Ectodermal cell (in vitro differentiated cells): ENCODE measurements around the gene RGL3.

Source experiments
- H3K27ac ChIP-seq: 2 replicates; pipeline ENCODE4 v1.7.0; 2013; ENCODE audit warnings: mild to moderate bottlenecking, low read depth, low read length; ENCODE audit not compliant: insufficient read depth, poor library complexity, severe bottlenecking
- H3K27me3 ChIP-seq: 2 replicates; pipeline ENCODE4 v1.7.0; 2013; ENCODE audit warnings: mild to moderate bottlenecking, low read length; ENCODE audit not compliant: insufficient read depth, control insufficient read depth, poor library complexity, severe bottlenecking
- H3K36me3 ChIP-seq: one replicate; pipeline ENCODE4 v1.7.0; 2013; ENCODE audit warnings: low read length; ENCODE audit not compliant: control insufficient read depth, insufficient read depth
- H3K4me1 ChIP-seq: one replicate; pipeline ENCODE4 v1.7.0; 2013; ENCODE audit warnings: low read length; ENCODE audit not compliant: control insufficient read depth, insufficient read depth
- H3K4me3 ChIP-seq: 2 replicates; pipeline ENCODE4 v1.7.0; 2013; ENCODE audit warnings: low read depth, low read length, control low read depth; ENCODE audit not compliant: insufficient read depth
- H3K9me3 ChIP-seq: 2 replicates; pipeline ENCODE4 v1.7.0; 2013; ENCODE audit warnings: mild to moderate bottlenecking, low read length, moderate library complexity; ENCODE audit not compliant: control insufficient read depth
- WGBS, 2 experiments: methylation state at CpG; one replicate each; pipeline ENCODE4 v1.1.7; 2013; ENCODE audit warnings: missing lambda C conversion rate in 2 of 2; 5-methylcytosine and 5-hydroxymethylcytosine counted together

Gene RGL3

DNA sequence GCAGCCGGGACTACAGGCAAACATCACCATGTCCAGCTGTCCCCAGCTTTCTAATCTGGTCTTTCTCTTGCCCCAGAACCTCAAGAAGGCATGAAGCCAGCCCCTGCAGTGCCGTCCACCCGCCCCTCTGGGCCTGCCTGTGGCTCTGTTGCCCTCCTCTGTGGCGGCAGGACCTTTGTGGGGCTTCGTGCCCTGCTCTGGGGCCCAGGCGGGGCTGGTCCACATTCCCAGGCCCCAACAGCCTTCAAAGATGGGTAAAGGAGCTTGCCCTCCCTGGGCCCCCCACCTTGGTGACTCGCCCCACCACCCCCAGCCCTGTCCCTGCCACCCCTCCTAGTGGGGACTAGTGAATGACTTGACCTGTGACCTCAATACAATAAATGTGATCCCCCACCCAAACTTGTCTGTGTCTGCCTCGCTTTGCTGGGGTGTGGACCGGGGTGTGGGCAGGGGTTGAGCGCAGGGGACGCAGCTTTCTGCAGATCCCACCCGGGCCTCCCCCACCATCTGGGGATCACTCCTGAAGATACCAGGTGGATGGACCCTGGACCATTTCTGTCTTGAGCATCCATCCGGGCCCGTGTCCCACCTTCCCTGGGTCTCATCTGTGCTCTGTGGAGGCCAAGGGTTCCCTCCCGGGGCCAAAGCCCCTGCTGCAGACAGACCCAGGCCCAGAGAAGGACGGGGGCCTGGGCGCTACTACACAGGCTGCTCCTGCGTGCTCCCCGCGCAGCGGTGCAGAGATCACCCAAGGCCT is 31.6 kb upstream of the RGL3 start:
- no peaks in the 10 kb centered on the region for H3K9me3 ChIP-seq
- peaks cover 26% of the 10 kb centered on the region for H3K36me3 ChIP-seq
- WGBS, 2 experiments: 88 to 91% methylated on average over 21 of the region's 21 CpGs
- H3K4me3 ChIP-seq: no peak overlapping the region
- H3K4me1 ChIP-seq: peaks cover 22% of the 10 kb centered on the region
- H3K27ac ChIP-seq: peak overlapping the region; percentile 16
- no peaks in the 10 kb centered on the region for H3K27me3 ChIP-seq

DNA sequence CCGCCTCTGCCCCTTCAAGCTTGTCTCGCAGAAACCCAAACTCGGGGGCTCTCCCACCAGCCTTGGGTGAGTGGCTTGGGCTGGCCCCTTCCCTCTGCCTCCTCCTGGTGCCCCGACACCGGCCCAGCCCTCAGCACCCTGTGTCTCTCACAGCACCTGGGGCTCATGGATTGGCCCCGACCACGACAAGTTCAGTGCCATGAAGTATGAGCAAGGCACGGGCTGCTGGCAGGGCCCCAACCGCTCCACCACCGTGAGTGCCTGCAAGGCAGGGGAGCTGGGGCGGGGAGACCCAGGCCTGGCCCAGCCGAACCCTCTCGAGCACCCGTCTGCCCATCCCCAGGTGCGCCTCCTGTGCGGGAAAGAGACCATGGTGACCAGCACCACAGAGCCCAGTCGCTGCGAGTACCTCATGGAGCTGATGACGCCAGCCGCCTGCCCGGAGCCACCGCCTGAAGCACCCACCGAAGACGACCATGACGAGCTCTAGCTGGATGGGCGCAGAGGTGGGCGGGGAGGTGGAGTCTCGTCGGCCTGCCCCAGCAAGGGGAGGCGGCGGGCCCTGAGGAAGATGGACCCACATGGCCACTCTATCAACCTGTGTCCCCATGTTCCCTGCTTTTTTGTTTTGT is 29.9 kb upstream of the RGL3 start:
- H3K36me3 ChIP-seq: peaks cover 26% of the 10 kb centered on the region
- no peaks in the 10 kb centered on the region for H3K27me3 ChIP-seq
- H3K9me3 ChIP-seq: no peaks in the 10 kb centered on the region
- H3K4me3 ChIP-seq: no peak overlapping the region
- 95 to 96% methylated on average over 31 of the region's 31 CpGs for WGBS, 2 experiments
- peaks cover 22% of the 10 kb centered on the region for H3K4me1 ChIP-seq
- no peak overlapping the region for H3K27ac ChIP-seq

DNA sequence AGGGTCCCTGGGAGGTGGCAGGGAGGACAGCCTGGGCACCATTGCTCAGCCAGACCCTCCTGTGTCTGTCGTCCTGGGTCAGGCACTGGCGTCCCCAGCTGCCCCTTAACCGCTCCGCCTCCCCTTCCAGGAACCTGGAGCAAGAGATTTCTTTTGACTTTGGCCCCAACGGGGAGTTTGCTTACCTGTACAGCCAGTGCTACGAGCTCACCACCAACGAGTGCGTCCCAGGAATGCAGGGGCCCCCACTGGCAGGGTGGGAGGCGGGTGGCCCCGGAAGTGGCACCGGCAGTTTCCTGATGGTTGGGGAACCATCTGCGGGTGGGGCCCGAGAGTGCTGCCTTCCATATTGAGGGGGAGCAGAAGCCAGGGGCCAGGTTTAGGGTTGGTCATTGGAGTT is 29.3 kb upstream of the RGL3 start:
- H3K27me3 ChIP-seq: no peaks in the 10 kb centered on the region
- no peaks in the 10 kb centered on the region for H3K9me3 ChIP-seq
- peaks cover 22% of the 10 kb centered on the region for H3K4me1 ChIP-seq
- H3K4me3 ChIP-seq: no peak overlapping the region
- H3K27ac ChIP-seq: no peak overlapping the region
- WGBS, 2 experiments: 95% methylated on average over 13 of the region's 13 CpGs
- peaks cover 26% of the 10 kb centered on the region for H3K36me3 ChIP-seq

DNA sequence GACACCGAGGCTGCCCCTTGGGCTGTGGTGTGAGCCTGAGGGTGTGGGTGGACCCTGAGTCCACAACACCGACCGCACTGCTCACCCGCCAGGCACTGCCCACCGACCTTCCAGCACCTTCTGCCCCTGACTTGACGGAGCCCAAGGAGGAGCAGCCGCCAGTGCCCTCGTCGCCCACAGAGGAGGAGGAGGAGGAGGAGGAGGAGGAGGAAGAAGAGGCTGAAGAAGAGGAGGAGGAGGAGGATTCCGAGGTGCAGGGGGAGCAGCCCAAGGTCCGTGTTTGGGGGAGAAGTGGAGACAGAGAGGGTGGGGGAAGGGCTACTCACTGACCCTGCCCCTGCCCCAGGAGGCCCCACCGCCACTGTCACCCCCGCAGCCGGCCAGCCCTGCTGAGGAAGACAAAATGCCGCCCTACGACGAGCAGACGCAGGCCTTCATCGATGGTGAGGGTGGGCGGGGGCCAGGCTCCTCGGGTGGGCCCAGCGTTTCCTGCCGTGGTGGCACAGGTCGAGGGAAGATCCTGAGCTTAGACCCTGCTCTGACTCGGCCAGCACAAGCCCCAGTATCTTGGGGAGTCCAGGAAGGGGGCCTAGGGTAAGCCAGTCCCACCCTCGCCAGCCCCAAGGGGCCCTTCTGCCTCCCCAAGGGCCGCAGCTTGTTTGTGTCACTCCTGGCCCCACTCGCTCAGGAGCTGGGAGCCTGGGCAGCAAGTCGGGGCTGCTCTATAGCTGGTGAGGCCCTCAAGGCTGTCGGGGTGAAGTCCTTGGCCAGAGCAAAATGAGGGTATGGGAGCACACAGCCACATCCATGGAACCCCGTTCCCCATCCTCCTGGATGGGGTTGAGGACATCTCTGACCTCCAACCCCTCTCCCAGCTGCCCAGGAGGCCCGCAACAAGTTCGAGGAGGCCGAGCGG is 28.5 kb upstream of the RGL3 start:
- Histone ChIP-seq H3K27me3 (no peaks in the 10 kb centered on the region), H3K27ac (no peak overlapping the region), H3K4me3 (no peak overlapping the region), H3K36me3 (peaks cover 26% of the 10 kb centered on the region), H3K9me3 (no peaks in the 10 kb centered on the region), H3K4me1 (peaks cover 21% of the 10 kb centered on the region)
- whole genome bisulfite sequencing, 2 experiments: 95 to 96% methylated on average over 35 of the region's 35 CpGs

DNA sequence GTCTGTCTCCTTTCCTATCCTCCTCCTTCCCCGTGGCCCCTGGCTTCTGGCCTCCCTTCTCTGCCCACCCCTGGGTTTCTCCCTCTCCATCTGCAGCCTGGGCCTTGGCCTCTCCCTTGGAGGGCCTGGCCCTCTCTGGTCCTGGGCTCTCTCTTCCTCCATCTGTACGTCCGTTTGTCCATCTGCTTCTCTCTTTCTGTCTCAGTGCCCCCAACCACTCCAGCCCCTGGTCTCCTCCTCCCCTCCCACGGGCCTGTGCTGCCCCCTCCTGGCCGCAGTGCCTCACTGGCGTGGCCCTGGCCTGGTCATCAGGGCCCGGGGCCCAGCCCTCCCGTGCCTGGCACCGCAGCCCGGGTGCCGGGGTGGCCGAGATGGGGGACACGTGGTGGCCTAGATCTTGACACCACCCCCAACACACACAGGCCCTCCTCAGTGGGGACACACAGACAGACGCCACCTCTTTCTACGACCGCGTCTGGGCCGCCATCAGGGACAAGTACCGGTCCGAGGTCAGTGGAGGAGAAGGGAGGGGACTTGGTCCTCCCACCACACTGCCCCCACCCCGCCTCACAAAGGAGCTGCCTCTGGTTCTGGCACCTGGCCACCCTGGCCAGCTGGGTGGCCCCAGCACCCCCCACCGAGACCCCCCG is 27.7 kb upstream of the RGL3 start:
- no peak overlapping the region for H3K4me3 ChIP-seq
- H3K36me3 ChIP-seq: peaks cover 30% of the 10 kb centered on the region
- no peak overlapping the region for H3K27ac ChIP-seq
- WGBS, 2 experiments: 82 to 86% methylated on average over 23 of the region's 23 CpGs
- H3K27me3 ChIP-seq: no peaks in the 10 kb centered on the region
- peaks cover 15% of the 10 kb centered on the region for H3K4me1 ChIP-seq
- no peaks in the 10 kb centered on the region for H3K9me3 ChIP-seq

DNA sequence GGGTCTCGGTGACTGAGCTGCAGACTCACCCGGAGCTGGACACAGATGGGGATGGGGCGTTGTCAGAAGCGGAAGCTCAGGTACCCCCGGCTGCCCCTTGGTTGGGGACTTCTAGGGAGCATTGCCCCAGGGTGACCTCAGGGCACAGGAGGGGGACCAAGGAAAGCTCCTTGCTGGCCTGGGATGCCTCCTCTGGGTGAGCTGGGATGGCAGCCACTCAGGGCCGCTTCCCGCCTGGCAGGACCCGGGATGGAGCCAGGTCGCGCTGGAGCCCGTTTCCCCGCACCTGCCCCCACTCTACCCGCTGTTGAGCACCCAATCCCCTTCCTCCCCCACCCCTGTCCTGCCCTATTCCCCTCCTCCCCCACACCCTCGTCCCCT is 27.1 kb upstream of the RGL3 start:
- peaks cover 35% of the 10 kb centered on the region for H3K36me3 ChIP-seq

DNA sequence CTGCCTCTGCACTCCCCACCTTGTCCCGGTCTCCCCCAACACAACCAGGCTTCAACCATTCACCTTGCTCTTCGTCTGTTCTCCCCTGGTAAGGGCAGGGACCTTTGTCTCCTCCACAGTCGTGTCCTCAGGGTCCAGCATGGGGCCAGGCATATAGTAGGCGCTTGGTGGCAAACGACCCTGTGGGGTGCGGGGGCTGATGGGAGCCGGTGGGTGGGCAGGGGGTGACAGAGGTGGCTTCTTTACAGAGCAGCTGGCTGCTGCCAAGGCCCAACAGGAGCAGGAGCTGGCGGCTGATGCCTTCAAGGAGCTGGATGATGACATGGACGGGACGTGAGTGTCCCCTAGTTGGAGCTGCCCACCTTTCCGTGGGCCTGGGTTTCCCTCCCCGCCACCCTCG is 26.0 kb upstream of the RGL3 start:
- WGBS, 2 experiments: 93 to 95% methylated on average over 13 of the region's 13 CpGs

More for the DNA sequence above, 27.1 kb upstream of the RGL3 start:
- H3K4me1 ChIP-seq: peaks cover 10% of the 10 kb centered on the region
- no peak overlapping the region for H3K27ac ChIP-seq
- no peaks in the 10 kb centered on the region for H3K27me3 ChIP-seq
- H3K4me3 ChIP-seq: no peak overlapping the region
- 91 to 92% methylated on average over 14 of the region's 14 CpGs for WGBS, 2 experiments
- no peaks in the 10 kb centered on the region for H3K9me3 ChIP-seq

DNA sequence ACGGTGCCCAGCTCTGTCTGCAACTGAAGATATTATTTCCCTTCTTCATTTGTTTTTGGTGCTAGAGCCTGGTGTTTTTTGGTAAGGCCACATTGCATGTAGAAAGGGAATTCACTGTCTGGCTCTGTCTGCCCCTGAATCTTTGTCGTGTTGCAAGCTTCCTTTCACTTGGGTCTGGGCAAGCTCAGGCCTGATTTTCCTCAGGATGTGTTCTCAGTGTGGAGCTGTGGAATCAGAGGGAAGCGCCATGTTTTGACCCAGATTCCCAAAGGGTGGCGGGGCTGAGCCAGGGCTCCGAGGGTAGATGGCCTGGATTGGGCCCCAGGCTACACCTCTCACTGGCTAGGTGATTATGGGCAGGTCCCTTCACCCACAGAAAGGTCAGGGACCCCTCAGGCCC is 24.9 kb upstream of the RGL3 start:
- Histone ChIP-seq H3K27me3 (no peaks in the 10 kb centered on the region), H3K27ac (no peak overlapping the region), H3K36me3 (peaks cover 41% of the 10 kb centered on the region), H3K9me3 (no peaks in the 10 kb centered on the region), H3K4me1 (no peaks in the 10 kb centered on the region), H3K4me3 (no peak overlapping the region)
- 91 to 94% methylated on average over 5 of the region's 5 CpGs for WGBS, 2 experiments

More for the DNA sequence above, 26.0 kb upstream of the RGL3 start:
- H3K36me3 ChIP-seq: peaks cover 39% of the 10 kb centered on the region
- no peak overlapping the region for H3K27ac ChIP-seq
- H3K4me1 ChIP-seq: no peaks in the 10 kb centered on the region
- H3K27me3 ChIP-seq: no peaks in the 10 kb centered on the region
- no peak overlapping the region for H3K4me3 ChIP-seq
- no peaks in the 10 kb centered on the region for H3K9me3 ChIP-seq

DNA sequence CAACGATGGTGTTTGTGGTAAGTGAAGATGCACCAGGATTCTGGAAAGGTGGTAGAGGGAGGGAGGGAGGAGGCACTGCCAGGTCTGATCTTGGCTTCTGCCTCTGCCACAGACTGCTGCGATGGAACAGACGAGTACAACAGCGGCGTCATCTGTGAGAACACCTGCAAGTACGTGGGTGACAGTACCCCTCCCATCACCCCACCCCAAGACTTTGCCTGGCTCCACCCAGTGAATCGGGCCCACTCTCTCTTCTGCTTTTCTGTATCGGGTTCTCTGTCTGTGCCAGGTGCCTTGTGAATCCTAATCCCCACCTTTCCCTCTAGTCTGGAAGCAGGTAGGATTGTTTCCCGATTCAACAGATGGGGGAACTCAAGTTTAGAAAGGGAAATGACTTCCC is 18.8 kb upstream of the RGL3 start:
- 94 to 95% methylated on average over 9 of the region's 9 CpGs for WGBS, 2 experiments
- H3K9me3 ChIP-seq: no peaks in the 10 kb centered on the region

More for the DNA sequence above, 18.8 kb upstream of the RGL3 start:
- Histone ChIP-seq H3K4me1 (peaks cover 7% of the 10 kb centered on the region), H3K27me3 (no peaks in the 10 kb centered on the region), H3K36me3 (peaks cover 31% of the 10 kb centered on the region), H3K4me3 (no peak overlapping the region), H3K27ac (no peak overlapping the region)
